Measurements from ENCODE around the gene LLGL2. TPM values are rescaled to one million over a fixed set of nuclear protein-coding genes. Genes with fewer than 3 reads are reported as not detected.

Gene LLGL2
- total and polyA plus RNA-seq, 2 donors (not counting 1 experiment from before 2014, with no cell fraction given), result 0.03 to 0.33 TPM

GRCh38 chr17:75616521-75617122, 91.1 kb downstream of the LLGL2 start:
- no peaks in the 10 kb centered on the region for H3K27me3 ChIP-seq (ENCODE audit: control insufficient read depth, insufficient read depth, low read length)
- no peaks in the 10 kb centered on the region for H3K79me2 ChIP-seq (ENCODE audit: control insufficient read depth, insufficient read depth, low read length)
- no peak overlapping the region for H3K4me2 ChIP-seq (ENCODE audit: extremely low read depth, insufficient read depth, low read length)
- no peaks in the 10 kb centered on the region for H3K36me3 ChIP-seq (ENCODE audit: control insufficient read depth, insufficient read depth, low read length)
- no peak for DNase-seq (ENCODE audit: low read depth in 2 of 2)
- no peak for TF ChIP-seq EZH2 (IDR thresholded peaks at IDR 0.05; ENCODE audit: low read length, missing control alignments)
- TF ChIP-seq CTCF (conservative IDR thresholded peaks at IDR 0.05 in 1 of 2, IDR thresholded peaks at IDR 0.05 in 1 of 2; ENCODE audit: low read depth in 1 of 2, low read length in 2 of 2), result no peak
- no peaks in the 10 kb centered on the region for H3K4me1 ChIP-seq (ENCODE audit: control insufficient read depth, extremely low read depth, insufficient read depth, low read length)
- no peaks in the 10 kb centered on the region for H3K9me3 ChIP-seq (ENCODE audit: control insufficient read depth, insufficient read depth, low read depth, low read length)
- H3K27ac ChIP-seq (ENCODE audit: insufficient read depth, low read length), result no peak overlapping the region
- no peak overlapping the region for H3K9ac ChIP-seq (ENCODE audit: insufficient read depth, low read length)
- no peak overlapping the region for H2AFZ ChIP-seq (ENCODE audit: low read length)
- H4K20me1 ChIP-seq (ENCODE audit: control insufficient read depth, extremely low read depth, insufficient read depth, low read length), result no peaks in the 10 kb centered on the region
- no peak overlapping the region for H3K4me3 ChIP-seq (replicated peaks in 1 of 4; ENCODE audit: control extremely low read depth in 1 of 4, insufficient read depth in 1 of 4, low read depth in 3 of 4, low read length in 4 of 4)

GRCh38 chr17:75617218-75617617, 91.7 kb downstream of the LLGL2 start:
- Histone ChIP-seq H3K4me3 (replicated peaks in 1 of 4; ENCODE audit: control extremely low read depth in 1 of 4, insufficient read depth in 1 of 4, low read depth in 3 of 4, low read length in 4 of 4) (no peak overlapping the region), H2AFZ (ENCODE audit: low read length) (no peak overlapping the region), H3K9me3 (ENCODE audit: control insufficient read depth, insufficient read depth, low read depth, low read length) (no peaks in the 10 kb centered on the region), H3K27ac (ENCODE audit: insufficient read depth, low read length) (no peak overlapping the region), H3K27me3 (ENCODE audit: control insufficient read depth, insufficient read depth, low read length) (no peaks in the 10 kb centered on the region), H3K4me1 (ENCODE audit: control insufficient read depth, extremely low read depth, insufficient read depth, low read length) (no peaks in the 10 kb centered on the region), H3K9ac (ENCODE audit: insufficient read depth, low read length) (no peak overlapping the region), H3K79me2 (ENCODE audit: control insufficient read depth, insufficient read depth, low read length) (no peaks in the 10 kb centered on the region), H3K4me2 (ENCODE audit: extremely low read depth, insufficient read depth, low read length) (no peak overlapping the region), H3K36me3 (ENCODE audit: control insufficient read depth, insufficient read depth, low read length) (no peaks in the 10 kb centered on the region), H4K20me1 (ENCODE audit: control insufficient read depth, extremely low read depth, insufficient read depth, low read length) (no peaks in the 10 kb centered on the region)
- TF ChIP-seq CTCF (conservative IDR thresholded peaks at IDR 0.05 in 1 of 2, IDR thresholded peaks at IDR 0.05 in 1 of 2; ENCODE audit: low read depth in 1 of 2, low read length in 2 of 2), result no peak
- no peak for TF ChIP-seq EZH2 (IDR thresholded peaks at IDR 0.05; ENCODE audit: low read length, missing control alignments)
- DNase-seq (ENCODE audit: low read depth in 2 of 2), result no peak

- no peaks in the 10 kb centered on the region for H3K9me3 ChIP-seq (ENCODE audit: control insufficient read depth, insufficient read depth, low read depth, low read length)
- no peaks in the 10 kb centered on the region for H3K4me1 ChIP-seq (ENCODE audit: control insufficient read depth, extremely low read depth, insufficient read depth, low read length)
- H3K27me3 ChIP-seq (ENCODE audit: control insufficient read depth, insufficient read depth, low read length), result no peaks in the 10 kb centered on the region
- H4K20me1 ChIP-seq (ENCODE audit: control insufficient read depth, extremely low read depth, insufficient read depth, low read length), result no peaks in the 10 kb centered on the region
- H3K4me3 ChIP-seq (replicated peaks in 1 of 4; ENCODE audit: control extremely low read depth in 1 of 4, insufficient read depth in 1 of 4, low read depth in 3 of 4, low read length in 4 of 4), result no peak overlapping the region
- no peak overlapping the region for H3K4me2 ChIP-seq (ENCODE audit: extremely low read depth, insufficient read depth, low read length)
- no peaks in the 10 kb centered on the region for H3K79me2 ChIP-seq (ENCODE audit: control insufficient read depth, insufficient read depth, low read length)
- H3K27ac ChIP-seq (ENCODE audit: insufficient read depth, low read length), result no peak overlapping the region
- TF ChIP-seq EZH2 (IDR thresholded peaks at IDR 0.05; ENCODE audit: low read length, missing control alignments) (no peak), CTCF (conservative IDR thresholded peaks at IDR 0.05 in 1 of 2, IDR thresholded peaks at IDR 0.05 in 1 of 2; ENCODE audit: low read depth in 1 of 2, low read length in 2 of 2) (no peak)
- DNase-seq (ENCODE audit: low read depth in 2 of 2), result no peak
- no peaks in the 10 kb centered on the region for H3K36me3 ChIP-seq (ENCODE audit: control insufficient read depth, insufficient read depth, low read length)
- H3K9ac ChIP-seq (ENCODE audit: insufficient read depth, low read length), result no peak overlapping the region
- H2AFZ ChIP-seq (ENCODE audit: low read length), result no peak overlapping the region
These were observed 92.2 kb downstream of the LLGL2 start for GRCh38 chr17:75617675-75618074.
